Activated T-helper 2 cell treated with anti-CD3 and anti-CD28 coated beads, Interferon-gamma antibody, Interleukin-2, Interleukin-4, amounts not matched to agents 10 μg/mL and 5 μg/mL and 100 μg/mL, durations not matched to agents 14 hours and 24 hours and 36 hours (primary cell): ENCODE results near the gene TOR4A. TPM values are rescaled to one million over a fixed set of nuclear protein-coding genes. Genes with fewer than 3 reads are reported as not detected.
"Not testable (repeated sequence)": the region's sequence is repeated elsewhere in the genome, so short reads cannot be mapped to it uniquely, and the experiment has no call there.

Source experiments
- DNase-seq: peaks from one replicate; pipeline ENCODE4 v3.0.0; 2021; ENCODE audit warnings: low spot score
- H3K27ac Mint-ChIP-seq: one replicate; pipeline ENCODE4 v1.8.0; 2021; ENCODE audit warnings: mixed read lengths
- H3K27me3 Mint-ChIP-seq: one replicate; pipeline ENCODE4 v1.8.0; 2021; ENCODE audit warnings: low read depth, mixed read lengths
- H3K36me3 Mint-ChIP-seq: one replicate; pipeline ENCODE4 v1.8.0; 2021; ENCODE audit warnings: low read depth, mixed read lengths
- H3K4me1 Mint-ChIP-seq: one replicate; pipeline ENCODE4 v1.8.0; 2021; ENCODE audit warnings: low read depth, mixed read lengths
- H3K4me3 Mint-ChIP-seq: one replicate; pipeline ENCODE4 v1.8.0; 2021; ENCODE audit warnings: low read depth, mild to moderate bottlenecking, moderate library complexity, mixed read lengths
- H3K9me3 Mint-ChIP-seq: one replicate; pipeline ENCODE4 v1.8.0; 2021; ENCODE audit warnings: mixed read lengths
- intact Hi-C: fragments of 100-400 bp; cut with micrococcal nuclease; formaldehyde crosslinking; loops from one replicate; pipeline ENCODE4 v1.15.1; 2023
- total RNA-seq: library from RNA; stranded (reverse); gene quantifications from 2 replicates; pipeline ENCODE4 v1.2.3, GENCODE V29; 2022

Gene TOR4A
- total RNA-seq, 1 donor from 2014 or later, result 17.2 TPM

GRCh38 chr9:137241490-137242268, 35.8 kb upstream of the TOR4A start:
- Mint-ChIP-seq H3K36me3 (peaks cover 27% of the 10 kb centered on the region), H3K27me3 (no peaks in the 10 kb centered on the region), H3K4me1 (peaks cover 14% of the 10 kb centered on the region), H3K27ac (no peak overlapping the region), H3K4me3 (peak overlapping the region; percentile 85), H3K9me3 (no peaks in the 10 kb centered on the region)
- intact Hi-C loops, result loop anchor here (1.0 to 5.0 kb wide), 3 partner anchors 14 to 114 kb away; partner anchors contain the start of gene NELFB
- DNase-seq, result peak; percentile 63

DNA sequence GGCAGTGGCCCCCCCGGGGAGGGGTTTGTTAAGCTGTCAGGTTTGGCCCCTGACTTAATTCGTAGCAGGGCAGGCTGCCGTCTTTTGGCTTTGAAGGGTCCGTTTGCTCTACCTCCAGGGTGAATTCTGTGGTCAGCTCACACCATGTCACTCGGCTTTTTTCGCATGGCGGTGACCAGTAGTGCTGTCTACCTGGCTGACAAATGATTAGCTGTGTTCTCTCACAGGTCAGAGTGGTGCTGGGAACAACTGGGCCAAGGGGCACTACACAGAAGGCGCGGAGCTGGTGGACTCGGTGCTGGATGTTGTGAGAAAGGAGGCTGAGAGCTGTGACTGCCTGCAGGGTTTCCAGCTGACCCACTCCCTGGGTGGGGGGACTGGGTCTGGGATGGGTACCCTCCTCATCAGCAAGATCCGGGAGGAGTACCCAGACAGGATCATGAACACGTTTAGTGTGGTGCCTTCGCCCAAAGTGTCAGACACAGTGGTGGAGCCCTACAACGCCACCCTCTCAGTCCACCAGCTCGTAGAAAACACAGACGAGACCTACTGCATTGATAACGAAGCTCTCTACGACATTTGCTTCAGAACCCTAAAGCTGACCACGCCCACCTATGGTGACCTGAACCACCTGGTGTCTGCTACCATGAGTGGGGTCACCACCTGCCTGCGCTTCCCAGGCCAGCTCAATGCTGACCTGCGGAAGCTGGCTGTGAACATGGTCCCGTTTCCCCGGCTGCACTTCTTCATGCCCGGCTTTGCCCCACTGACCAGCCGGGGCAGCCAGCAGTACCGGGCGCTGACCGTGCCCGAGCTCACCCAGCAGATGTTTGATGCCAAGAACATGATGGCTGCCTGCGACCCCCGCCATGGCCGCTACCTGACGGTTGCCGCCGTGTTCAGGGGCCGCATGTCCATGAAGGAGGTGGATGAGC, 35.0 kb upstream of the TOR4A start:
- Mint-ChIP-seq H3K27me3 (no peaks in the 10 kb centered on the region), H3K27ac (peak overlapping the region; percentile 55), H3K9me3 (no peaks in the 10 kb centered on the region), H3K4me1 (peaks cover 14% of the 10 kb centered on the region), H3K4me3 (peak overlapping the region; percentile 85), H3K36me3 (peaks cover 27% of the 10 kb centered on the region)
- no peak for DNase-seq
- intact Hi-C loops, result loop anchor here (5.0 kb wide), 1 partner anchor 115 kb away; no protein-coding TSS in a partner anchor

- H3K27me3 Mint-ChIP-seq, H3K27ac Mint-ChIP-seq, DNase-seq, H3K9me3 Mint-ChIP-seq: not testable (repeated sequence)
- intact Hi-C loops, result loop anchor here (5.0 kb wide), 1 partner anchor 116 kb away; no protein-coding TSS in a partner anchor
- H3K4me1 Mint-ChIP-seq, result peaks cover 14% of the 10 kb centered on the region
- H3K36me3 Mint-ChIP-seq, result peaks cover 27% of the 10 kb centered on the region
- H3K4me3 Mint-ChIP-seq, result peak overlapping the region; percentile 85
Measured at GRCh38 chr9:137243266-137243625, 34.3 kb upstream of the TOR4A start.

DNA sequence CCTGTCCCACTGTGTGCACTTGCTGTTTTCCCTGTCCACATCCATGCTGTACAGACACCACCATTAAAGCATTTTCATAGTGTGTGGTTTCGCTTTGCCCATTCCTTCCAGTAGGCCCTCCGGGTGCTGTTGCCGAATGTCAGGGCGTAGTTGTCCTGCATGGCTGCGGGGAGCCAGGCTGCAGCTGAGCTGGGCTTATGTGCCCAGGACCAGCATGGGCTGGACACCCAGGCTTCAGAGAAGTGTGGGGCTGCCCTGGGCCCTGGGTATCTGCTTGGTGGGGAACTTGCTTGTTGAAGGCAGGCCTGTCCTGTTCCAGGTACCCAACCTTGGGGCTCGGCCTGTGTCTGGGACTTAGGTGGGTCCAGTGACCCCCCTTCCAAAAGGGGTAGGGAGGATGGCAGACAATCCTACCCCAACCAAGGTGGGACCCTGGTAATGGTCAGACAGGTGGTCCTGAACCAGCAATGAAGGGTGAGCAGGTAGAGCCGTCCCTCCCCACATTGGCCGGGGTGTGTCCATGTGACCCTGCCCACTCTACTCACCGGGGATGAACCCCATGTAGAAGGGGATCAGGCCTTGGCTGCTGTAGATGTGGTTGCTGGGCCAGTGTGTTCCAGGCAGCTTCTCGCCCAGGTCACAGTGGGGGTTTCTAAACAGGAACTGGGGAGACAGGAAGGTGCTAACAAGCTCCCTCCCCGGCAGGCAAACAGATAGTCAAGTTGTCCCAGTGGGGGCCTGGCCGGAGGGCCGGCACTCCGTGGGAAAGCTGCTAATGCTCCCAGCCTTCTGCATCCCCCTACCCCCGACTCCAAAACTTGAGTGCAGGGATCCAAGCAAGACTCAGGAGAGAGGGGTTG, 33.7 kb upstream of the TOR4A start:
- peak overlapping the region; percentile 33 for H3K27ac Mint-ChIP-seq
- intact Hi-C loops, result loop anchor here (5.0 kb wide), 1 partner anchor 117 kb away; no protein-coding TSS in a partner anchor
- peaks cover 27% of the 10 kb centered on the region for H3K36me3 Mint-ChIP-seq
- H3K4me3 Mint-ChIP-seq, result peak overlapping the region; percentile 85
- DNase-seq, result no peak
- H3K27me3 Mint-ChIP-seq, result no peaks in the 10 kb centered on the region
- H3K4me1 Mint-ChIP-seq, result peaks cover 13% of the 10 kb centered on the region
- H3K9me3 Mint-ChIP-seq, result no peaks in the 10 kb centered on the region

- Mint-ChIP-seq H3K36me3 (peaks cover 27% of the 10 kb centered on the region), H3K27me3 (no peaks in the 10 kb centered on the region), H3K9me3 (no peaks in the 10 kb centered on the region), H3K4me3 (no peak overlapping the region), H3K4me1 (peaks cover 10% of the 10 kb centered on the region), H3K27ac (no peak overlapping the region)
- DNase-seq, result no peak
- intact Hi-C loops, result loop anchor here (5.0 kb wide), 1 partner anchor 117 kb away; no protein-coding TSS in a partner anchor
Measured at GRCh38 chr9:137244486-137245449, 32.8 kb upstream of the TOR4A start.

GRCh38 chr9:137245450-137246421, 31.8 kb upstream of the TOR4A start:
- DNase-seq, result no peak

DNA sequence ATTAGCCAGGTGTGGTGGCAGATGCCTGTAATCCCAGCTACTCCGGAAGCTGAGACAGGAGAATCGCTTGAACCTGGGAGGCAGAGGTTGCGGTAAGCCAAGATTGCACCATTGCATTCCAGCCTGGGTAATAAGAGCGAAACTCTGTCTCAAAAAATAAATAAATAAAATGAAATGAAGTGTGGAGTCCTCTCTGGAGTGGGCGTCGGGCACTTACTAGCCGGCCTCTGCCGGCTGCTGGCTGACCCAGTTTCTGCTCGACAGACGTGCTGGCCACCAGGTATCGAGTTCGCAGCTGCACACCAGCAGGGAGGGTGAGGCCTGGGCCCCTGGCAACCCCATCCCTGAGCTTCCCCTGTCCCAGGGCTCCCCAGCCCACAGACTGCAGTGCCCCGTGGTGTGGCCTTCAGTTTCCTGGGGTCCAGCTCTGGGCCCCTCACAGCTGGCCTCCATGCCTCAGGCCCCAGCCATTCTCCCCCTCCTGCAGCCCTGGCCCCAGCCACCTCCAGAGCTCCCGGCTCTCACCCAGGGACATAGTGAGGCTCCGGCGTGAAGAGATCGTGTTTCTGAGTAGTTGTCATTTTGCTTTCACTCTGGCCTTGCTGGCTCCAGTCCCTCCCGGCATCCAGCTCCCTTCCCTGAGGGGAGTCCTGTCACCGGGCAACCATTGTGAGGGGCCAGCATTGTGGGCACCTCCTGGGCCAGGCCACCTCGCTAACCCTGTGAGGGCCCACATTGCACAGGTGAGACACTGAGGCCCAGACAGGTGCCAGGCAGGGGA, 30.2 kb upstream of the TOR4A start:
- no peak for DNase-seq
- intact Hi-C loops, result no loop called here
- Mint-ChIP-seq H3K36me3 (peaks cover 18% of the 10 kb centered on the region), H3K4me1 (peaks cover 9% of the 10 kb centered on the region), H3K4me3 (no peak overlapping the region), H3K27ac (no peak overlapping the region), H3K9me3 (no peaks in the 10 kb centered on the region), H3K27me3 (no peaks in the 10 kb centered on the region)

More at GRCh38 chr9:137245450-137246421, 31.8 kb upstream of the TOR4A start:
- no peaks in the 10 kb centered on the region for H3K9me3 Mint-ChIP-seq
- H3K4me3 Mint-ChIP-seq, result no peak overlapping the region
- peaks cover 10% of the 10 kb centered on the region for H3K4me1 Mint-ChIP-seq
- H3K27me3 Mint-ChIP-seq, result no peaks in the 10 kb centered on the region
- H3K27ac Mint-ChIP-seq, result no peak overlapping the region
- peaks cover 27% of the 10 kb centered on the region for H3K36me3 Mint-ChIP-seq
- intact Hi-C loops, result no loop called here

DNA sequence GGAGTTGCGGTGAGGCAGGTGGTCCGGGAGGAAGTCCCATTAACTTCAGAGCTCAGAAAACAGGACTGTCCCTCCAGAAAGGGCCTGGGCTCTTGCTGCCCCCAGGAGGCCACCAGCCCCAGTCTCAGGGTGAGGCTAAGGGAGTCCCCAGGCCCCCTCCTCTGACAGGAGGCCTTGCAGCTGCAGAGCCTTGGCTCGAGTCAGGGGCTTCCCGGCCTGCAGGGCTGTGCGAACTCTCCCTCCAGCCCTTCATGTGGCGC, 29.7 kb upstream of the TOR4A start:
- H3K9me3 Mint-ChIP-seq, result no peaks in the 10 kb centered on the region
- no peak for DNase-seq
- H3K4me3 Mint-ChIP-seq, result no peak overlapping the region
- H3K36me3 Mint-ChIP-seq, result peaks cover 12% of the 10 kb centered on the region
- H3K27ac Mint-ChIP-seq, result no peak overlapping the region
- peaks cover 3% of the 10 kb centered on the region for H3K4me1 Mint-ChIP-seq
- intact Hi-C loops, result no loop called here
- no peaks in the 10 kb centered on the region for H3K27me3 Mint-ChIP-seq

- intact Hi-C loops, result no loop called here
- no peak for DNase-seq
- Mint-ChIP-seq H3K27me3 (no peaks in the 10 kb centered on the region), H3K4me3 (no peak overlapping the region), H3K27ac (no peak overlapping the region), H3K4me1 (peaks cover 5% of the 10 kb centered on the region), H3K36me3 (peaks cover 3% of the 10 kb centered on the region), H3K9me3 (no peaks in the 10 kb centered on the region)
Measured at GRCh38 chr9:137250329-137251193, 27.0 kb upstream of the TOR4A start.

DNA sequence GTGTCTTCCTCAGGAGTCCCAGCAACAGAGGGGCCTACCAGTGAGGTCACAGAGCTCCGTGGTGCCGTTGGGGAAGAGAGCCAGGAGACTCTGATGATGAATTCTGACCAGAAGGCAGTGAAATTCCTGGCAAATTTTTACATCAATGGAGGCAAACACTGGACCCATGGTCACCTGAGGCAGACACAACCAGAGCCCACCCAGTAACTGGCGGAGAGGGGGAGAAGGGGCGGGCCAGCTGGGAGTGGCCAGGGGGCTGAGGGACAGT, 26.4 kb upstream of the TOR4A start, which contains the start of gene STPG3:
Gene STPG3, plus strand, starts transcription at position 93 of the 268 bp plus-strand sequence. Its CDS starts 1 bp downstream, at position 94.
- peaks cover 6% of the 10 kb centered on the region for H3K36me3 Mint-ChIP-seq
- no peaks in the 10 kb centered on the region for H3K27me3 Mint-ChIP-seq
- peaks cover 7% of the 10 kb centered on the region for H3K4me1 Mint-ChIP-seq
- intact Hi-C loops, result no loop called here
- H3K9me3 Mint-ChIP-seq, result no peaks in the 10 kb centered on the region
- no peak for DNase-seq
- no peak within 1 kb of the TSS for H3K4me3 Mint-ChIP-seq
- H3K27ac Mint-ChIP-seq, result no peak within 1 kb of the TSS
